Ishikawa (cell line): ENCODE results near the gene CHMP4B.

Experiments used
- CEBPB ChIP-seq: IDR thresholded peaks from 2 replicates; pipeline ENCODE4 v1.6.1; 2012
- CREB1 ChIP-seq: IDR thresholded peaks from 2 replicates; pipeline ENCODE4 v1.6.1; 2012; ENCODE audit warnings: low read depth
- FOXM1 ChIP-seq: IDR thresholded peaks from 2 replicates; pipeline ENCODE4 v1.6.1; 2012; ENCODE audit warnings: low read depth, borderline replicate concordance
- MAX ChIP-seq: IDR thresholded peaks from 2 replicates; pipeline ENCODE4 v1.6.1; 2012
- RAD21 ChIP-seq: IDR thresholded peaks from 2 replicates; pipeline ENCODE4 v1.6.1; 2012; ENCODE audit warnings: low read depth
- REST ChIP-seq: IDR thresholded peaks from 2 replicates; pipeline ENCODE4 v1.6.1; 2012; ENCODE audit warnings: low read depth, mild to moderate bottlenecking
- TEAD4 ChIP-seq: IDR thresholded peaks from 2 replicates; pipeline ENCODE4 v1.6.1; 2012
- YY1 ChIP-seq: IDR thresholded peaks from 2 replicates; pipeline ENCODE4 v1.6.1; 2012; ENCODE audit warnings: low read depth

- TF ChIP-seq MAX (no peak), YY1 (no peak), RAD21 (no peak), CREB1 (no peak), REST (no peak), CEBPB (no peak), FOXM1 (no peak), TEAD4 (no peak)
Observed at GRCh38 chr20:33815671-33816070, 4.5 kb downstream of the CHMP4B start.
